Measurements from ENCODE around the gene AXIN1.

DNA sequence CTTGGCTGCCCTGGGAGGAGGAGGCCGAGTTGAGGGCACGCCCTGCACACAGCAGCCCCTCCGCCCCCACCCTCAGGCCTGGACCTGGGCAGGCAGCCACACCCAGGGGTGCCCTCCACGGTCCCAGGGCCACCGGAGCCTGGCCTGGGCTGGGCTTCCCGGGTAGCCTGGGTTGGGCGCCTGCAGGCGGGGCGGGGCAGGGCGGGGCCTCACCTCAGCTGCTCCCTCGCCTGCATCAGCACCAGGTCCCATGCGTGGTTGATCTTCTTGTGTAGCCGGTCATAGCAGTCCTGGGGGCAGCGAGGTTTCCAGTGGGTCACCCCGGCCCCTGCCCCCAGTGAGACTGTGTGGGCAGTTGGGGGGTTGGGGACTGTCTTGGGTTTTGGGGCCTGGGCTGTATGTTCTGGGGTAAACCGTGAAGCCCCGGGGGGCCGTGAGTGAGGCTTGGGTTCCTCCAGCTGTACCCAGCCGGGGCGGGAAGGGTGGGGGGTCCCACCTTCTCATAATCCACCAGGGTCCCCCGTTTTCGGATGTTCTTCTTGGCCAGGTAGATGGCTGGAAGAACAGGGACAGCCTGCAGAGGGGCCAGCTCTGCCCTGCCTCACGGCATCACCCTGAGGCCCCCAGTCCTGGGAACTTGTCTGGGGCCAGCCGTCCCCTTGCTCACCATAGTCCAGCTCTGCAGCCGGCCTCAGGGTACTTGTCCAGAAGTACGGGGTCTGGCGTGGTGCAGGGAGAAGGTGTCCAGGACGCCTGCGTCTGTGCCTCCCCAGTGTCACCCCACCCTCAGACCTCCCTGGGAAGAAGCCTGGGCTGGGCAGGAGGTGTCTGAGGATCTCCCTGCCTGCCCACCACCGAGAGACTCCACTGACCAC, 78.7 kb downstream of the AXIN1 start:
- TF ChIP-seq, protein P1, sequence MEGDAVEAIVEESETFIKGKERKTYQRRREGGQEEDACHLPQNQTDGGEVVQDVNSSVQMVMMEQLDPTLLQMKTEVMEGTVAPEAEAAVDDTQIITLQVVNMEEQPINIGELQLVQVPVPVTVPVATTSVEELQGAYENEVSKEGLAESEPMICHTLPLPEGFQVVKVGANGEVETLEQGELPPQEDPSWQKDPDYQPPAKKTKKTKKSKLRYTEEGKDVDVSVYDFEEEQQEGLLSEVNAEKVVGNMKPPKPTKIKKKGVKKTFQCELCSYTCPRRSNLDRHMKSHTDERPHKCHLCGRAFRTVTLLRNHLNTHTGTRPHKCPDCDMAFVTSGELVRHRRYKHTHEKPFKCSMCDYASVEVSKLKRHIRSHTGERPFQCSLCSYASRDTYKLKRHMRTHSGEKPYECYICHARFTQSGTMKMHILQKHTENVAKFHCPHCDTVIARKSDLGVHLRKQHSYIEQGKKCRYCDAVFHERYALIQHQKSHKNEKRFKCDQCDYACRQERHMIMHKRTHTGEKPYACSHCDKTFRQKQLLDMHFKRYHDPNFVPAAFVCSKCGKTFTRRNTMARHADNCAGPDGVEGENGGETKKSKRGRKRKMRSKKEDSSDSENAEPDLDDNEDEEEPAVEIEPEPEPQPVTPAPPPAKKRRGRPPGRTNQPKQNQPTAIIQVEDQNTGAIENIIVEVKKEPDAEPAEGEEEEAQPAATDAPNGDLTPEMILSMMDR (IDR thresholded peaks at IDR 0.05): no peak
- no peak for TF ChIP-seq POLR2A (IDR thresholded peaks at IDR 0.05)
- TF ChIP-seq POLR2AphosphoS5 (IDR thresholded peaks at IDR 0.05): no peak
- no peak for TF ChIP-seq EP300 (IDR thresholded peaks at IDR 0.05)
